ENCODE data around the gene ALPK1. TPM values are rescaled to one million over a fixed set of nuclear protein-coding genes. Genes with fewer than 3 reads are reported as not detected.

ALPK1 gene
- total RNA-seq, 1 donor from 2014 or later: 1.4 TPM

- TF ChIP-seq CTCF (IDR thresholded peaks at IDR 0.05; ENCODE audit: insufficient read depth, low read depth, low read length): peak; percentile 95
- TF ChIP-seq EZH2 (IDR thresholded peaks at IDR 0.05; ENCODE audit: insufficient read depth, low read length): no peak
- Histone ChIP-seq H2AFZ (ENCODE audit: low read depth, low read length) (no peak overlapping the region), H3K79me2 (ENCODE audit: insufficient read depth, low read length) (no peaks in the 10 kb centered on the region), H3K4me3 (ENCODE audit: insufficient read depth, low read depth, low read length) (no peak overlapping the region), H3K27me3 (ENCODE audit: insufficient read depth, low read length) (no peaks in the 10 kb centered on the region), H3K36me3 (ENCODE audit: insufficient read depth, low read length) (no peaks in the 10 kb centered on the region), H3K9me3 (ENCODE audit: insufficient read depth, low read depth, low read length) (no peaks in the 10 kb centered on the region), H3K27ac (ENCODE audit: low read depth, low read length) (no peak overlapping the region), H3K9ac (ENCODE audit: low read length) (no peak overlapping the region), H3K4me2 (ENCODE audit: low read length) (peak overlapping the region; percentile 19), H4K20me1 (ENCODE audit: insufficient read depth, low read length) (no peaks in the 10 kb centered on the region), H3K4me1 (ENCODE audit: insufficient read depth, low read length) (no peaks in the 10 kb centered on the region)
- Mint-ChIP-seq H3K4me3 (ENCODE audit: unreplicated experiment) (no peak overlapping the region), H3K9me3 (ENCODE audit: unreplicated experiment) (no peaks in the 10 kb centered on the region), H3K27me3 (ENCODE audit: low read depth, unreplicated experiment) (peaks cover 25% of the 10 kb centered on the region), H3K36me3 (ENCODE audit: low read depth, unreplicated experiment) (no peaks in the 10 kb centered on the region), H3K27ac (ENCODE audit: unreplicated experiment) (no peak overlapping the region), H3K4me1 (ENCODE audit: low read depth, unreplicated experiment) (no peaks in the 10 kb centered on the region)
- FAIRE-seq (peak; percentile 78), DNase-seq (ENCODE audit: low read depth) (peak; percentile 12)
Measured at GRCh38 chr4:112321776-112322684, 24.9 kb downstream of the ALPK1 start.

GRCh38 chr4:112322866-112323265 is 25.7 kb downstream of the ALPK1 start:
- no peak overlapping the region for H3K4me2 ChIP-seq (ENCODE audit: low read length)
- no peak for TF ChIP-seq EZH2 (IDR thresholded peaks at IDR 0.05; ENCODE audit: insufficient read depth, low read length)
- no peak for TF ChIP-seq CTCF (IDR thresholded peaks at IDR 0.05; ENCODE audit: insufficient read depth, low read depth, low read length)
- Mint-ChIP-seq H3K27me3 (ENCODE audit: low read depth, unreplicated experiment) (peaks cover 25% of the 10 kb centered on the region), H3K9me3 (ENCODE audit: unreplicated experiment) (no peaks in the 10 kb centered on the region), H3K36me3 (ENCODE audit: low read depth, unreplicated experiment) (no peaks in the 10 kb centered on the region), H3K4me1 (ENCODE audit: low read depth, unreplicated experiment) (no peaks in the 10 kb centered on the region), H3K27ac (ENCODE audit: unreplicated experiment) (no peak overlapping the region), H3K4me3 (ENCODE audit: unreplicated experiment) (no peak overlapping the region)
- H3K36me3 ChIP-seq (ENCODE audit: insufficient read depth, low read length): no peaks in the 10 kb centered on the region
- no peak for DNase-seq (ENCODE audit: low read depth)
- H3K27me3 ChIP-seq (ENCODE audit: insufficient read depth, low read length): no peaks in the 10 kb centered on the region
- no peak overlapping the region for H3K4me3 ChIP-seq (ENCODE audit: insufficient read depth, low read depth, low read length)
- H3K9me3 ChIP-seq (ENCODE audit: insufficient read depth, low read depth, low read length): no peaks in the 10 kb centered on the region
- no peaks in the 10 kb centered on the region for H3K4me1 ChIP-seq (ENCODE audit: insufficient read depth, low read length)
- FAIRE-seq: no peak
- no peak overlapping the region for H3K27ac ChIP-seq (ENCODE audit: low read depth, low read length)
- no peaks in the 10 kb centered on the region for H4K20me1 ChIP-seq (ENCODE audit: insufficient read depth, low read length)
- no peak overlapping the region for H3K9ac ChIP-seq (ENCODE audit: low read length)
- no peak overlapping the region for H2AFZ ChIP-seq (ENCODE audit: low read depth, low read length)
- H3K79me2 ChIP-seq (ENCODE audit: insufficient read depth, low read length): no peaks in the 10 kb centered on the region

GRCh38 chr4:112325530-112325929 is 28.4 kb downstream of the ALPK1 start:
- H3K4me2 ChIP-seq (ENCODE audit: low read length): no peak overlapping the region
- Mint-ChIP-seq H3K9me3 (ENCODE audit: unreplicated experiment) (no peaks in the 10 kb centered on the region), H3K36me3 (ENCODE audit: low read depth, unreplicated experiment) (no peaks in the 10 kb centered on the region), H3K4me1 (ENCODE audit: low read depth, unreplicated experiment) (no peaks in the 10 kb centered on the region), H3K27ac (ENCODE audit: unreplicated experiment) (no peak overlapping the region), H3K27me3 (ENCODE audit: low read depth, unreplicated experiment) (peaks cover 22% of the 10 kb centered on the region), H3K4me3 (ENCODE audit: unreplicated experiment) (no peak overlapping the region)
- FAIRE-seq (no peak), DNase-seq (ENCODE audit: low read depth) (no peak)
- H3K27ac ChIP-seq (ENCODE audit: low read depth, low read length): no peak overlapping the region
- H2AFZ ChIP-seq (ENCODE audit: low read depth, low read length): no peak overlapping the region
- H3K79me2 ChIP-seq (ENCODE audit: insufficient read depth, low read length): no peaks in the 10 kb centered on the region
- H3K9ac ChIP-seq (ENCODE audit: low read length): no peak overlapping the region
- TF ChIP-seq CTCF (IDR thresholded peaks at IDR 0.05; ENCODE audit: insufficient read depth, low read depth, low read length) (no peak), EZH2 (IDR thresholded peaks at IDR 0.05; ENCODE audit: insufficient read depth, low read length) (no peak)
- H3K4me1 ChIP-seq (ENCODE audit: insufficient read depth, low read length): no peaks in the 10 kb centered on the region
- H4K20me1 ChIP-seq (ENCODE audit: insufficient read depth, low read length): no peaks in the 10 kb centered on the region
- no peaks in the 10 kb centered on the region for H3K9me3 ChIP-seq (ENCODE audit: insufficient read depth, low read depth, low read length)
- H3K4me3 ChIP-seq (ENCODE audit: insufficient read depth, low read depth, low read length): no peak overlapping the region
- H3K36me3 ChIP-seq (ENCODE audit: insufficient read depth, low read length): no peaks in the 10 kb centered on the region
- no peaks in the 10 kb centered on the region for H3K27me3 ChIP-seq (ENCODE audit: insufficient read depth, low read length)
